Measurements from ENCODE around the gene ADRA2C. TPM values are rescaled to one million over a fixed set of nuclear protein-coding genes. Genes with fewer than 3 reads are reported as not detected.

The ADRA2C gene
- total RNA-seq, 2 experiments from 2014 or later, result not detected

DNA sequence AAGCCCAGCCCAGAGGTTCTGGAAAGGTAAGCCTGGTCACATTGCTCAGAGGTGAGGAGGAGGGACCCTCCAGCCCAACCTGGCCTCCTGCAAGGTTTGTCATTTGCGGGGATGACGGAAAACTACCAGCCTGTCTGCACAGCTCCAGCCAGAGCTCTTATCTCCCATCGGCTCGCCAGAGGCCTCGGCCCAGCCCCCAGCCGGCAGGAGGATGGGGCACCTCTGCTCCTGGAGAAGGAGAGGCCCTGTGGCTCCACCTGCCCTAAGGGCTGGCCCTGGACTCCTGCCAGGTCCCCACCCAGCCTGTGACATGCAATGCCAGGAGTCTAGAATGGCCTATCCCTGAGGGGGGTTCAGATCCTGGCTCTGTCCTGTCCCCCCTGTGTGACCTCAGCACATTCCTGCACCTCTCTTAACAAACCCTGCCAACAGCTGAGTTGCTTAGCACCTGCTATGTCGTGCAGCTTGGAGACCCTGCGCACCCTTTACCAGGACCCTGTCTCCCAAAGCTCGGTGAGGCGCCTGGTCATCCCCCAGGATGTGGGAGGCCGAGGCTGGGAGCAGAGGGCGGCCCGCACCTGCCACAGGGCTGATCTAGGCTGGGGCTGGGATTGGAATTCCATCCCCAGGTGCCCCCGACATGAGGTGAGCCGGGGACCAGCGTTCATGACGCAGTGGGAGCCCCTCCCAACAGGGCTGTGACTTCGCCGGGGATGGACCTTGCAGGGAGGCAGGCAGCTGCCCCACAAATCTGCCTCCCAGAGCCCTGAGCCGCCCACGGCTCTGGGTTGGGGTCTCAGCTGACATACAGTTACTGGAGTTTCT, 14.4 kb downstream of the ADRA2C start:
- no peaks in the 10 kb centered on the region for H3K27me3 Mint-ChIP-seq
- CTCF ChIA-PET, result interaction anchor here (0.6 kb wide), 1 partner anchor 400 kb away, joined by 4 read pairs; no protein-coding TSS in a partner anchor

DNA sequence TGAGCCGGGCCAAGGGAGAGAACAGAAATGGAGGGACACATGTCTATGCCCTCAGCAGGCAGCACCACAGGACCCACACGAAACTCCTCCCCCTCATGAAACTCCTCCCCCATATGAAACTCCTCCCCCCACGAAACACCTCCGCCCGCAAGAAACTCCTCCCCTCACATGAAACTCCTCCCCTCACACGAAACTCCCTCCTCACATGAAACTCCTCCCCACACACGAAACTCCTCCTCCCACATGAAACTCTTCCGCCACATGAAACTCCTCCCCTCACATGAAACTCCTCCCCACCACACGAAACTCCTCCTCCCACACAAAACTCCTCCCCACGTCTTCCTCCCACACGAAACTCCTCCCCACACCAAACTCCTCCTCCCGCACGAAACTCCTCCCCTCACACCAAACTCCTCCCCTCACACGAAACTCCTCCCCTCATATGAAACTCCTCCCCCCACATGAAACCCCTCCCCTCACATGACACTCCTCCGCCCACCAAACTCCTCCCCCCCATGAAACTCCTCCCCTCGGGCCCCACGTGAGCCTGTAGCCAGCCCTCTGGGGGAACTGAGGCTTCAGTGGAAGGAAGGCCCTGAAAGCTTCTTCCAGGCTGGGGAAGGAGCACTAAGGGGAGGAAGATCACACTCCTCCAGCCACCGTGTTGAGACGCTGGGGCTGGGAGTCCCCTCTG, 15.2 kb downstream of the ADRA2C start:
- Mint-ChIP-seq H3K27ac (no peak overlapping the region), H3K4me3 (no peak overlapping the region), H3K27me3 (no peaks in the 10 kb centered on the region), H3K36me3 (ENCODE audit: low read depth) (no peaks in the 10 kb centered on the region), H3K9me3 (no peaks in the 10 kb centered on the region), H3K4me1 (no peaks in the 10 kb centered on the region)
- ChIA-PET POLR2A (no interaction called here), CTCF (no interaction called here)
- no peak for DNase-seq

More for the DNA sequence above, 14.4 kb downstream of the ADRA2C start:
- POLR2A ChIA-PET, result no interaction called here
- H3K4me3 Mint-ChIP-seq, result no peak overlapping the region
- no peaks in the 10 kb centered on the region for H3K9me3 Mint-ChIP-seq
- DNase-seq, result no peak
- H3K27ac Mint-ChIP-seq, result no peak overlapping the region
- no peaks in the 10 kb centered on the region for H3K4me1 Mint-ChIP-seq
- H3K36me3 Mint-ChIP-seq (ENCODE audit: low read depth), result no peaks in the 10 kb centered on the region

DNA sequence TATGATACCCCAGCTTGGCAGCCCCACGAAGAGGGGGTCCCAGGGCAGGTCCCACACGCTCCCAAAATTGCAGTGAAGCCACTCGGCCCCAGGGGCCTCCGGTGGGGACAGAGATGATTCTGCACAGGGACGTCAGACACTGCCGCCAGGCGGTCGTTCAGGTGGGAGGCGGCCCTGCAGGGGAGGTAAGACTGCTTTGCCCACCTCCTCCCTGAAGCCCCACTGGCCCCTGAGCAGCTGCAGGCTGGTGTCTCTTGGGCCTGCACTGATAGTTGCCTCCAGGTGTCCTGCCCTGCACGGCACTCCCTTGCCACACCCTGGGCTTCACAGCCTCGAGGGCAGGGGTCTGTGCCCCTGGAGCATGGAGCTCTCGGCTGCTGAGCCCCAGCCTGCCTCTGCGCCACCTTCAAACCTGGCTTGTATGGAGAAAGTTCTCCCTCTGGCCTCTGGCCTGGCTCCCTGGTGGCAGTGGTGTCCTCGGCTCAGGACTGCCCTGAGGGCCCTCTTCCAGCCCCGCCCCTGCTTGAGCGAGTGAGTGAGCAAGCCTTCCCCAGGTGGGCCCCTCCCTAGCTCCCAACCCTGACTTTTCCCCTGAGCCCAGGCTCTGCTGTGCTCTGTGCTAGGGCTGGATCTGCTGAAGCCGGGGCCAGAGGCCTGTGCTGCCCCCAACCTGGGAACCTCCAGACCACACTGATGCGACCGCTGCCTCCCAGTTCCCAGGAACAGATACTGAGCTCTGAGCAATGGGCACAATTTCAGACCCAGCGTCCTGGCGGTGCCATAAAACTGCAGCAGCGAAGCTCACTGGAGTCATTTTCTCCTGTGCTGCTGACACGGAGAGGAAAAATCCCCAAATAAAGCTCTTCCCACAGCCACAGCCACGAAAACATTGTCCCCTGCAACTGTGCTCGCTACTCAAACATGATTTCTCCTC, 16.1 kb downstream of the ADRA2C start:
- H3K36me3 Mint-ChIP-seq (ENCODE audit: low read depth), result no peaks in the 10 kb centered on the region
- H3K9me3 Mint-ChIP-seq, result no peaks in the 10 kb centered on the region
- no peaks in the 10 kb centered on the region for H3K4me1 Mint-ChIP-seq
- no peaks in the 10 kb centered on the region for H3K27me3 Mint-ChIP-seq
- ChIA-PET CTCF (no interaction called here), POLR2A (no interaction called here)
- no peak overlapping the region for H3K27ac Mint-ChIP-seq
- no peak for DNase-seq
- H3K4me3 Mint-ChIP-seq, result no peak overlapping the region

DNA sequence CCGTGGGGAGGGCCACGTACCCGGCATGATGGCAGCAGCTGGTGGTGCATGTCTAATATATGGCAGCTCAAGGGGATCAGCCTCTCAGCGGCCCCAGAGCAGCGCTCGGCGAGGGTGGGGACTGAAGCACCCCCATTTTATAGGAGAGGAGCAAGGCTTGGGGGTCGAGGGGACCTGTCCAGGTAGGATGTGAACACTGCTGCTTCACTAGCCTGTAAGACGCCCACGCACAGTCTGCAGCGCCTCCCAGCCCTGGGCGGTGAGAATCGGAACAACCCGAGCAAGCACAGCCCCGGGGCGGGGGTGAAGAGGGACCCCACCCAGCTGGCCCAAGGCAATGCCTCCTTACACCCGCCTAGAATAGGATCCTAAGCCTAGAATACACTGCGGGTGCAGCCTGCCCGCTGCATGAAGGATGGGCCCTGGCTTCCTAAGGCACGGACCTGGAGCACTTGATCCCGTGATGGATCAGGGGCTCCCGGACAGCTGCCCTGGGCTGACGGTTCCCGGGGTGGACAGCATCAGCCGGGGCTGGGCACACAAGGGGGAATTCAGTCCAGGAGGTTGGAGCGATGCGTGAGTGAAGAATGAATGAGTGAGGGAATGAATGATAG, 17.6 kb downstream of the ADRA2C start:
- H3K27ac Mint-ChIP-seq, result no peak overlapping the region
- ChIA-PET CTCF (no interaction called here), POLR2A (no interaction called here)
- no peak overlapping the region for H3K4me3 Mint-ChIP-seq
- DNase-seq, result no peak
- H3K4me1 Mint-ChIP-seq, result no peaks in the 10 kb centered on the region
- H3K27me3 Mint-ChIP-seq, result no peaks in the 10 kb centered on the region
- H3K9me3 Mint-ChIP-seq, result no peaks in the 10 kb centered on the region
- no peaks in the 10 kb centered on the region for H3K36me3 Mint-ChIP-seq (ENCODE audit: low read depth)

DNA sequence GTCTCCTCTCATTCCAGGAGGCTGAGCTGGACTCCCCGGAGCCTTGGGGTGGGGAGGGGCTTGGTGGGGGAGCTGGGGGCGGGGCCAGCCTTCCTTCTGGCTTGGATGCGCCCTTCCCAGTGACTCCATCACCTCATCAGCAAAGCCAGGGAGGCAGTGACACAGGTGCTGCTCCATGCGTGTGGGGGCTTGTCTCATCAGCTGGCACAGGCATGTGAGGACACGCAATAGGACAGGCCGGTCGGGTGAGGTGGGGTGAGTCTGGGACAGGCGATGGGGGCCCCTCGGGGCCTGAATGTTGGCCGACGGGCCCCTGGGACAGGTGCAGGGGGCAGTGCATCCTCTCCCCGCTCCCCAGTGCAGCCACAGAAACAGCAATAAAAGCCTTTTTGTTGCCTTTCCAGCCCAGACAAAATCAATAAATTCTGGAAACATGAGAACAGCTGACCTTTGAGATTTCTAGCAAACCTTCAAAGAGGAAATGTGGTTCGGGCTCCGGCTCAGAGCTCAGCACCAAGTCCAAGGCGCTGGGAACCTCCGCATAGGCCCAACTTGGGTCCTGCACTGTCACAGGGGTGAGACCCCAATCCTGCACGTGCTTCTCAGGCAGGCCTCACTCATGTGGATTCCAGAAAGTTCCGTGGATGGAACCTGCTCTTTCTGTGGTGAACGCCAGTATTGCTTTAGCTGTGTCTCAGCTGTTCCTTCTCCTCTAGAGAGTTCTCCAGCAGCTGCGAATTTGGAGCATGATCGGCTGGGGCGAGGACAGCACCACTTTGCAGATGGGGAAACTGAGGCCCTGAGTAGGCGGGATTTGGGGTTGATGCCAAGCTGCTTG, 18.5 kb downstream of the ADRA2C start:
- ChIA-PET CTCF (no interaction called here), POLR2A (no interaction called here)
- Mint-ChIP-seq H3K4me3 (no peak overlapping the region), H3K4me1 (no peaks in the 10 kb centered on the region), H3K9me3 (no peaks in the 10 kb centered on the region), H3K27ac (no peak overlapping the region), H3K36me3 (ENCODE audit: low read depth) (no peaks in the 10 kb centered on the region), H3K27me3 (no peaks in the 10 kb centered on the region)
- no peak for DNase-seq

DNA sequence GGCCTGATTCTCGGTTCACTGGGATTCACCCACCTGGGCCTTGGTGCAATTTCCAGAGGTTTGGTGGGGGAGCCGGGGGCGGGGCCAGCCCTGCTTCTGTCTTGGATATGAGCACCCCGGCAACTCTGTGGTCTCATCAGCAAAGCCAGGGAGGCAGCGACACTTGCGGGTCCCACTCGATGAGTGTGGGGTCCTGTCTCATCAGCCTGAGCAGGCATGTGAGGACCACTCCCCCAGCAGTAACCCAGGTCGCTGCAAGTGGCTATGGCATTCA, 19.0 kb downstream of the ADRA2C start:
- Mint-ChIP-seq H3K4me3 (no peak overlapping the region), H3K36me3 (ENCODE audit: low read depth) (no peaks in the 10 kb centered on the region), H3K9me3 (no peaks in the 10 kb centered on the region), H3K4me1 (no peaks in the 10 kb centered on the region), H3K27me3 (no peaks in the 10 kb centered on the region), H3K27ac (no peak overlapping the region)
- DNase-seq, result no peak
- POLR2A ChIA-PET, result no interaction called here
- CTCF ChIA-PET, result no interaction called here

DNA sequence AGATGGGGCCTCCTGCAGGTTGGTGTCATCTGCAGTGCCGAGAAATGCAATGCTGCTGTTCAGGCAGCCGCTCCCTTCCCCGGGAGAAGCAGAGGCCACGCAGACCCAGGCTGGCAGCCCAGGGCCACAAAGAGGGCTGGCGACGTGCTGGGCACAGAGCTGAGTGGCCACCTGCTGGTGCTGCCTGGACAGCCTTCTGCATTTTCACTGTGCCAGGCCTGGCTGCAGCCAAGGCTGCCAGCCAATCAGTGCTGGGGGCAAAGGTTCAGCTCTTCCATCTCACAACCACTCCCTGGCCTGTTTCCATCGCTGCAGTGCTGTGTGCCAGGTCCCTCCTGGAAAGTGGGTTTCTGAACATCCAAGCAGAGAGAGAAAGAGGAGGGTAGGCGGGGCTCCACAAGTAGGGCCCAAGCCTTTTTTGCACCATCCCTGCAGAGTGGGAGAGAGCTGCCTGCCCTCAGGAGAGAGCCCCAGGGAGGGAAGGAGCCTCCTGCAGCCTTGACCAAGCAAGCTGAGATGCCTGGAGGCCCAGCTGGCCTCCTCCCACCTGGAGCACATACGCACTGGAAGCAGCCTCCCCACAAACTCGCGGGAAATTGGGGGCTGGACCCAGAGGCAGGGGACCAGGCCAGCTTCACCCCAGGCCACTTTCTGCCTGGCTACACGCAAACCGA, 20.1 kb downstream of the ADRA2C start:
- H3K27ac Mint-ChIP-seq, result no peak overlapping the region
- H3K27me3 Mint-ChIP-seq, result no peaks in the 10 kb centered on the region
- H3K9me3 Mint-ChIP-seq, result no peaks in the 10 kb centered on the region
- no peak overlapping the region for H3K4me3 Mint-ChIP-seq
- H3K36me3 Mint-ChIP-seq (ENCODE audit: low read depth), result no peaks in the 10 kb centered on the region
- no peaks in the 10 kb centered on the region for H3K4me1 Mint-ChIP-seq
- CTCF ChIA-PET, result interaction anchor here (0.9 to 1.5 kb wide), 2 partner anchors 9 to 94 kb away, joined by 3 read pairs; no protein-coding TSS in a partner anchor
- DNase-seq, result no peak
- POLR2A ChIA-PET, result no interaction called here

DNA sequence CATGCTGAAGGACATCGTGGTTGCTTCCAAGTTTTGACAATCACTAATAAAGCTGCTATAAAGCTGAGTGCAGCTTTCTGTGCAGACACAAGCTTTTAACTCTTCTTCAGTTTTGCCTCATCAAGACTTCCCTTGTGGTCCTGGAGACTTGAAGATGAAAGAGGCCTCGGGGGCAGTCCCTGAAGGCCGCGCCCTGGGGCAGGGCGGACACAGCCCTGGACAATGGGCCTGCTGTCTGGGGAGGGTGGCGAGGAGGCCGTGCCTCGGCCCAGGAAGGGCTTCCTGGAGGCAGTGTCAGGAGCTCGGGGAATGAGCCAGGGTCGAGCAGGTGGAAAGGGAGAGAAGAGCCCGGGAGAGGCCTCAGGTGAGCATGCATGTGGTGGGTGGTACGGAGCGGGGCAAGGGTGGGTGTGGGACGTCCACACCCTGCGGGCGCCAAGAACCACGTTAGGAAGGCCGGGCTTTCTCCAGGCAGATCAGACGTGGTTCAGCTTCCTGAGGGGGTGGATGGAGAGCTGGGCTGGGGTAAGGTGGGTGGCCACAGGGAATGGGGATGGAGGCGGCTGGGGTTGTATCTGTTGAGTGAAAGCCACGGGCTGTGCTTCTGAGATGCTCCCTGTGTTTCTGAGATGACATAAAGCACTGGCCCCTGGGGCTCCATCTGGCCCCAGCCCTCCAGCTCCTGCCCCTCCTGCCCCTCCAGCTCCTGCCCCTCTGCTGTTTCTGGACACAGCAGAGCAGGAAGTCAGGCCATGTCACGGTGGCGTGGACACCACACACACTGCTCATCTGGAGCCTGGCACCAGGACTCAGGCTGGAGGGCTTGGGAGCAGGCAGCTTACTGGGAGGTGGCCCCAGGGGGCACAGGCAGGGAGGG, 21.5 kb downstream of the ADRA2C start:
- Mint-ChIP-seq H3K9me3 (no peaks in the 10 kb centered on the region), H3K36me3 (ENCODE audit: low read depth) (no peaks in the 10 kb centered on the region), H3K4me1 (no peaks in the 10 kb centered on the region), H3K27me3 (no peaks in the 10 kb centered on the region), H3K27ac (no peak overlapping the region), H3K4me3 (no peak overlapping the region)
- CTCF ChIA-PET, result interaction anchor here (0.9 kb wide), 1 partner anchor 93 kb away, joined by 3 read pairs; no protein-coding TSS in a partner anchor
- no peak for DNase-seq
- POLR2A ChIA-PET, result no interaction called here

DNA sequence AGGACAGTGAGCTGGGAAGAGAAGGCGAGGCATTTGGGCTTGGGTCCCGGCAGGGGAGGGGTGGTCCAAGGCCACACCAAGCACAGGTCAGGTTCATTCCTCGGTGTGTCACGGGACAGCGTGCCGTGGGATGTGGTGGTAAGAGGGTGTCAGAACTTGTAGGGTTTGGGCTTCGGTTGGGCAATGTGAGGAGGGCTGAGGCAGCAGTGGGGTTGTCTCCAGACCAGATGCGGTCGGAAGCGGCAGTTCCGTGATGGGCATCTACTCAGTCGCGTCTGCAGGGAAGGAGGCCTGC, 22.1 kb downstream of the ADRA2C start:
- no peak overlapping the region for H3K27ac Mint-ChIP-seq
- no peak overlapping the region for H3K4me3 Mint-ChIP-seq
- POLR2A ChIA-PET, result no interaction called here
- no peaks in the 10 kb centered on the region for H3K27me3 Mint-ChIP-seq
- H3K4me1 Mint-ChIP-seq, result no peaks in the 10 kb centered on the region
- H3K9me3 Mint-ChIP-seq, result no peaks in the 10 kb centered on the region
- no peaks in the 10 kb centered on the region for H3K36me3 Mint-ChIP-seq (ENCODE audit: low read depth)
- CTCF ChIA-PET, result no interaction called here
- DNase-seq, result no peak

DNA sequence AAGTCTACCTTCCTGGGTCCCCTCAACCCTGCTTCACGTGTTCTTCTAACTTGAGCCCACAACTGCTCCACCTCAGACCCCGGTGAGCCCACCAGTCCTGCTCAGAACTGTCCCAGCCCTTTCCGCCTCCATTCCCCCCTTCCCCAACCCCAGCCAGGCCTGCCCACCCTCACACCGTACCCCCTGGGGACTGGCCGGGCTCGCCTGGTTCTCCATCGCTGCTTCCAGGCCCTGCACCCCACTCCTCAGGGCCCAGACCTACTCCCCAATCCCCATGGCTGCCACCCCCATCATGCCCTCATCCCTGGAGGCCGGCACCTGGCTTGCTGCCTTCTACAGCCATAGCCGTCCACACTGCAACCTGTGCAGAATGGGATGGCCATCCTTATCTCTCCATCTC, 23.4 kb downstream of the ADRA2C start:
- Mint-ChIP-seq H3K27me3 (no peaks in the 10 kb centered on the region), H3K27ac (no peak overlapping the region), H3K36me3 (ENCODE audit: low read depth) (no peaks in the 10 kb centered on the region), H3K4me1 (no peaks in the 10 kb centered on the region), H3K9me3 (peaks cover 3% of the 10 kb centered on the region), H3K4me3 (no peak overlapping the region)
- DNase-seq, result no peak
- ChIA-PET CTCF (no interaction called here), POLR2A (no interaction called here)

DNA sequence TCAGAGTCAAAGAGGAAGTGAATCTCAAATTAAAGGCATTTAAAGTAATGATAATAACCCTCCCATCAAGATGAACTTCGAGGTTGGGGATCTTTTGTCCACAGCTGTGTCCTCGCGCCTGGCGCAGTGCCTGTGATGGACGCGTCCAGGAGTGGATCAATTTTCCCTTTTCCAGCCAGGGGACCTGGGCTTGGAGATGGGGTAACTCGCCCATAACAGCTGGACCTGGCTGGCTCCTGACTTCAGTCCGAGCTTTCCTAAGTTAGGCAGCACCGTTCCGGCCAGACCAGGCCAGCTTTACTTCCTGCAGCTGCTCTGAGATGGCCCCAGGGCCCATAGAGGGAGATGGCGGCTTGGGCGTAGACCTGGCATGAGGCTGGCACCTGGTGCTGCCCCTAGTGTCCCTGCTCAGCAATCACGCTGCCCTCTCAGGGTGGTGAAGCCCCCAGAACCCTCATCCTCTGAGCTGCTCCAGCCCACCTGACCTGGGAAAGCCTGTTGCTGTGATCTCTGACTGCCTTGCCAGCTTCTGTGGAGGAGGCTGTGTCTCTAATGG, 23.9 kb downstream of the ADRA2C start:
- Mint-ChIP-seq H3K9me3 (peaks cover 5% of the 10 kb centered on the region), H3K27me3 (no peaks in the 10 kb centered on the region), H3K4me3 (no peak overlapping the region), H3K27ac (no peak overlapping the region), H3K36me3 (ENCODE audit: low read depth) (no peaks in the 10 kb centered on the region), H3K4me1 (no peaks in the 10 kb centered on the region)
- no peak for DNase-seq
- CTCF ChIA-PET, result no interaction called here
- POLR2A ChIA-PET, result no interaction called here

Measured in activated CD4-positive, alpha-beta memory T cell treated with anti-CD3 and anti-CD28 coated beads, Interleukin-2, amount 10 ng/mL, durations not matched to agents 7 days and 5 days (primary cell).